K562 (cell line): ENCODE measurements around the gene PIKFYVE. TPM values are rescaled to one million over a fixed set of nuclear protein-coding genes. Genes with fewer than 3 reads are reported as not detected.

Source experiments
- ATAC-seq: fragments of 200-7000 bp; cut with Tn5 transposase; 3 replicates; pipeline ENCODE4 v1.9.1; 2020; ENCODE audit warnings: moderate library complexity
- BruUV-seq: library from RNA; stranded (reverse); fragments of 400-500 nt; replicated peaks from 2 replicates; lab custom pipeline; 2021; lab: Mats Ljungman, UMichigan
- CTCF ChIA-PET: fragments of 300-600 bp; formaldehyde crosslinking; extraction: SDS; loops from one replicate; lab custom pipeline; 2021; ENCODE audit warnings: low intra/inter-chr PET ratio; lab: Yijun Ruan, JAX
- POLR2A ChIA-PET: fragments of 300-600, 350-650 bp; sonication (Branson Sonifier 250); formaldehyde crosslinking; extraction: SDS; loops from one replicate; lab custom pipeline; 2021; ENCODE audit warnings: antibody characterized with exemption, inconsistent platforms; lab: Yijun Ruan, JAX
- DNase-seq, 4 experiments: peaks; one replicate each; pipeline versions ENCODE4 v3.0.0 to v3.0.0-alpha.2; 2011 to 2018; ENCODE audit warnings: low spot score in 3 of 4, mixed read lengths in 3 of 4; ENCODE audit errors: extremely low read depth in 1 of 4
- FAIRE-seq: peaks from 2 replicates; lab custom pipeline; 2011; peaks lifted over from hg19 to GRCh38; lab: Jason Lieb, UNC
- H2AFZ ChIP-seq: 2 replicates; pipeline ENCODE4 v1.6.0; 2011; ENCODE audit warnings: low read depth, low read length, control low read depth, inconsistent platforms
- H3K27ac ChIP-seq: fragments of 200-600 bp; 3 replicates; pipeline ENCODE4 v1.8.0; 2011; ENCODE audit warnings: low read depth, mild to moderate bottlenecking, control low read depth, inconsistent platforms, low read length, moderate library complexity, mixed read lengths; ENCODE audit errors: extremely low read depth
- H3K27me3 ChIP-seq, 2 experiments: fragments of 300-600 bp in 1 of 2; 2 replicates in 1 of 2; 3 replicates in 1 of 2; pipeline versions ENCODE4 v1.6.0 to v1.8.0; 2011; ENCODE audit warnings: inconsistent platforms in 2 of 2, low read length in 2 of 2, mild to moderate bottlenecking in 1 of 2, mixed read lengths in 1 of 2, moderate library complexity in 1 of 2; ENCODE audit not compliant: control insufficient read depth in 2 of 2, insufficient read depth in 2 of 2
- H3K36me3 ChIP-seq: fragments of 300-600 bp; 3 replicates; pipeline ENCODE4 v1.8.0; 2011; ENCODE audit warnings: mild to moderate bottlenecking, low read length, inconsistent platforms; ENCODE audit not compliant: control insufficient read depth, insufficient read depth
- H3K4me1 ChIP-seq, 2 experiments: fragments of 200-600 bp in 1 of 2; replicated peaks in 1 of 2; 2 replicates in 1 of 2; 3 replicates in 1 of 2; pipeline versions ENCODE4 v1.5.1 to v1.8.0; 2011; ENCODE audit warnings: inconsistent platforms in 2 of 2, low read length in 2 of 2, mild to moderate bottlenecking in 1 of 2, mixed read lengths in 1 of 2, moderate library complexity in 1 of 2; ENCODE audit not compliant: control insufficient read depth in 2 of 2, insufficient read depth in 2 of 2
- H3K4me2 ChIP-seq: 2 replicates; pipeline ENCODE4 v1.6.1; 2011; ENCODE audit warnings: low read length, control low read depth, inconsistent platforms, mixed read lengths; ENCODE audit not compliant: insufficient read depth
- H3K4me3 ChIP-seq: fragments of 200-600 bp; sonication (generic), shearing (Covaris generic); 2 replicates; pipeline ENCODE4 v1.5.1; 2016; ENCODE audit warnings: control low read depth, inconsistent platforms
- H3K79me2 ChIP-seq: fragments of 200-600 bp; 3 replicates; pipeline ENCODE4 v1.8.0; 2011; ENCODE audit warnings: low read length, inconsistent platforms; ENCODE audit not compliant: control insufficient read depth, insufficient read depth
- H3K9ac ChIP-seq, 2 experiments: 2 replicates each; pipeline versions ENCODE4 v1.6.0 to v1.6.1; 2011; ENCODE audit warnings: low read depth in 2 of 2, low read length in 2 of 2, control low read depth in 1 of 2, inconsistent platforms in 1 of 2, mild to moderate bottlenecking in 1 of 2, mixed read lengths in 1 of 2; ENCODE audit not compliant: insufficient read depth in 1 of 2
- H3K9me1 ChIP-seq: one replicate; pipeline ENCODE4 v1.6.0; 2011; ENCODE audit warnings: inconsistent platforms, mild to moderate bottlenecking, low read length, moderate library complexity; ENCODE audit not compliant: control insufficient read depth, insufficient read depth
- H3K9me3 ChIP-seq: replicated peaks from 2 replicates; pipeline ENCODE4 v1.5.1; 2011; ENCODE audit warnings: low read depth, low read length, inconsistent platforms; ENCODE audit not compliant: control insufficient read depth, insufficient read depth
- H4K20me1 ChIP-seq: replicated peaks from 2 replicates; pipeline ENCODE4 v1.6.1; 2011; ENCODE audit warnings: low read length, inconsistent platforms, mixed read lengths; ENCODE audit not compliant: control insufficient read depth, insufficient read depth
- BCOR ChIP-seq: fragments of 450-650 bp; IDR thresholded peaks from 2 replicates; pipeline ENCODE4 v1.6.1; 2016
- CBX3 ChIP-seq, 2 experiments: IDR thresholded peaks; 1 replicate in 1 of 2; 2 replicates in 1 of 2; pipeline ENCODE4 v1.6.1; 2012; ENCODE audit warnings: inconsistent platforms in 2 of 2, low read length in 2 of 2, borderline replicate concordance in 1 of 2, control low read depth in 1 of 2
- CGGBP1 ChIP-seq: fragments of 250-450 bp; sonication (Bioruptor Pico); IDR thresholded peaks from 2 replicates; pipeline ENCODE4 v1.9.0; 2021; ENCODE audit warnings: mild to moderate bottlenecking
- GABPA ChIP-seq: fragments of 200-800 bp; sonication (Bioruptor generic); conservative IDR thresholded peaks from 2 replicates; pipeline ENCODE4 v1.6.1; 2016; ENCODE audit warnings: low read depth, missing genetic modification characterization, missing compliant biosample characterization
- IRF9 ChIP-seq: fragments of 450-650 bp; IDR thresholded peaks from 2 replicates; pipeline ENCODE4 v1.6.1; 2016; ENCODE audit warnings: missing biosample characterization, missing genetic modification characterization
- MCM2 ChIP-seq: fragments of 450-650 bp; IDR thresholded peaks from 2 replicates; pipeline ENCODE4 v1.6.1; 2017; ENCODE audit warnings: low read depth, mild to moderate bottlenecking
- MCM5 ChIP-seq: fragments of 450-650 bp; IDR thresholded peaks from 2 replicates; pipeline ENCODE4 v1.6.1; 2016; ENCODE audit warnings: low read depth
- MEF2A ChIP-seq: IDR thresholded peaks from 2 replicates; pipeline ENCODE4 v1.6.1; 2011; ENCODE audit warnings: low read depth, mild to moderate bottlenecking, low read length, moderate library complexity; ENCODE audit not compliant: control insufficient read depth
- NR3C1 ChIP-seq: sonication (generic); formaldehyde crosslinking; IDR thresholded peaks from 2 replicates; pipeline ENCODE4 v1.8.1; 2022; ENCODE audit warnings: missing genetic modification reagents
- SMAD4 ChIP-seq: fragments of 250-450 bp; sonication (Bioruptor Pico); conservative IDR thresholded peaks from 2 replicates; pipeline ENCODE4 v1.8.0; 2021; ENCODE audit warnings: inconsistent platforms, mild to moderate bottlenecking, moderate library complexity
- WHSC1 ChIP-seq: IDR thresholded peaks from one replicate; pipeline ENCODE4 v1.6.1; 2012; ENCODE audit warnings: low read length, control low read depth, inconsistent platforms
- ZNF592 ChIP-seq: fragments of 450-650 bp; IDR thresholded peaks from 2 replicates; pipeline ENCODE4 v1.6.1; 2017; ENCODE audit warnings: antibody characterized with exemption, mild to moderate bottlenecking
- WGBS: fragments of 100-300 bp; shearing (Covaris generic); methylation state at CpG from one replicate; pipeline ENCODE4 v1.1.6; 2016; ENCODE audit warnings: low coverage, mixed read lengths; ENCODE audit not compliant: insufficient coverage; ENCODE audit errors: missing lambda C conversion rate; 5-methylcytosine and 5-hydroxymethylcytosine counted together
- in situ Hi-C: fragments of 300-500 bp; cut with MboI; formaldehyde crosslinking; loops from 4 replicates; pipeline ENCODE4 v1.15.0; 2018; ENCODE audit warnings: inconsistent platforms, mixed read lengths
- intact Hi-C: fragments of 100-400 bp; cut with micrococcal nuclease; formaldehyde crosslinking; loops from 2 replicates; pipeline ENCODE4 v1.14.2; 2022
- polyA plus RNA-seq, 8 experiments: library from polyadenylated mRNA; depleted of rRNA in 4 of 8; stranded (reverse) in 5 of 8; unstranded in 3 of 8; fragments of >200 nt; fragmentation: Nextera tagmentation in 2 of 8; fragmentation: Illumina TruSeq in 1 of 8; extraction: Ambion mirVana in 2 of 8; extraction: Trizol in 1 of 8; gene quantifications; 2 replicates each; pipeline versions ENCODE4 v1.2.1 to v1.2.3, GENCODE V29; 2011 to 2014; ENCODE audit warnings: inconsistent platforms in 1 of 8, missing spikeins in 1 of 8
- total RNA-seq, 7 experiments: library from RNA; depleted of rRNA in 6 of 7; stranded (reverse); fragments of >200 nt in 6 of 7; fragmentation: Illumina TruSeq in 2 of 7; extraction: Trizol in 2 of 7; gene quantifications; 2 replicates each; pipeline versions ENCODE4 v1.2.1 to v1.2.3, GENCODE V29; 2011 to 2021; ENCODE audit warnings: low replicate concordance in 1 of 7

The PIKFYVE gene
- total and polyA plus RNA-seq, 9 of the 15 experiments (the other 6 are each of a cell fraction or from before 2014, with no cell fraction given): 3.6 to 25.6 (median 16.7) TPM

GRCh38 chr2:208255557-208256106 is 10.4 kb upstream of the PIKFYVE start:
- DNase-seq (no peak), ATAC-seq (peak; percentile 2), FAIRE-seq (no peak)
- peak overlapping the region; percentile 84 for H3K4me3 ChIP-seq
- H3K9me3 ChIP-seq: no peaks in the 10 kb centered on the region
- H3K4me1 ChIP-seq: peaks cover 8 to 13% of the 10 kb centered on the region in 2 experiments; a peak in 4 of 5 replicates
- ChIA-PET POLR2A (interaction anchor here (1.7 to 4.6 kb wide), 2 partner anchors 10 to 21 kb away, joined by 5 to 21 read pairs; partner anchors contain the start of gene PIKFYVE), CTCF (no interaction called here)
- H3K9ac ChIP-seq: peak overlapping the region; percentile 59 to 92
- peak overlapping the region; percentile 99 for H3K4me2 ChIP-seq
- peaks cover 39% of the 10 kb centered on the region for H3K79me2 ChIP-seq
- TSS peak; percentile 90 for BruUV-seq
- intact Hi-C loops: loop anchor here (1.0 kb wide), 1 partner anchor 10 kb away; no protein-coding TSS in a partner anchor
- 21% methylated on average over 10 of the region's 13 CpGs for WGBS
- no peaks in the 10 kb centered on the region for H3K27me3 ChIP-seq
- in situ Hi-C loops: no loop called here
- H2AFZ ChIP-seq: peak overlapping the region; percentile 85
- H3K9me1 ChIP-seq: no peaks in the 10 kb centered on the region
- TF ChIP-seq CGGBP1 (CRISPR knock-in tag): no peak
- no peak for TF ChIP-seq WHSC1
- no peak for TF ChIP-seq MCM2
- 0 out of 3 replicates have a peak, but pooled peaks of 1 of the 2 experiments have one; percentile 7 for TF ChIP-seq CBX3 (IDR thresholded peaks at IDR 0.05; ENCODE audit: borderline replicate concordance in 1 of 2, low read length in 2 of 2)
- 0 out of 2 replicates have a peak, but pooled peaks have one; percentile 6 for TF ChIP-seq SMAD4
- TF ChIP-seq BCOR: 0 out of 2 replicates have a peak, but pooled peaks have one; percentile 9
- TF ChIP-seq GABPA: 0 out of 2 replicates have a peak, but pooled peaks have one; percentile 6
- no peak for TF ChIP-seq IRF9 (tag)
- TF ChIP-seq MCM5: no peak
- 0 out of 2 replicates have a peak, but pooled peaks have one; percentile 4 for TF ChIP-seq ZNF592
- no peak for TF ChIP-seq MEF2A
- no peak for TF ChIP-seq NR3C1 (CRISPR knock-in tag)
- H3K36me3 ChIP-seq: peaks cover 32% of the 10 kb centered on the region; the same call in 2 of the 3 replicates
- H3K27ac ChIP-seq: peak overlapping the region; percentile 52
- no peaks in the 10 kb centered on the region for H4K20me1 ChIP-seq
